ENCODE data around the gene OSMR. TPM values are rescaled to one million over a fixed set of nuclear protein-coding genes. Genes with fewer than 3 reads are reported as not detected.

Gene OSMR
- polyA plus RNA-seq, 1 of the 3 experiments (the other 2 are of a cell fraction) = 56.0 TPM

DNA sequence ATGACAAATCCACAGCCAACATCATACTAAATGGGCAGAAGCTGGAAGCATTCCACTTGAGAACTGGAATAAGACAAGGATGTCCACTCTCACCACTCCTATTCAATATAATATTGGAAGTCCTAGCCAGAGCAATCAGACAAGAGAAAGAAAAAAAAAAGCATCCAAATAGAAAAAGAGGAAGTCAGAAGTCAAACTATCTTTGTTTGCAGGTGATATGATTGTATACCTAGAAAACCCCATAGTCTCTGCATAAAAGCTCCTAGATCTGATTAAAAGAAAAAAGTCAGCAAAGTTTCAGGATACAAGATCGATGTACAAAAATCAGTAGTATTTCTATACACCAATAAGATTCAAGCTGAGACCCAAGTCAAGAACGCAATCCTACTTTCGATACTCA, 66.1 kb downstream of the OSMR start:
- no peaks in the 10 kb centered on the region for H3F3A ChIP-seq (replicated peaks; ENCODE audit: insufficient read depth)
- H3K9ac ChIP-seq = no peak overlapping the region
- 82% methylated on average over 3 of the region's 3 CpGs for WGBS (ENCODE audit: low lambda C conversion rate)
- no peak overlapping the region for H2AFZ ChIP-seq (ENCODE audit: low read depth)
- no peak overlapping the region for H3K27ac ChIP-seq (ENCODE audit: low read depth in 2 of 2, low read length in 1 of 2)
- no peak overlapping the region for H3K4me2 ChIP-seq
- no peaks in the 10 kb centered on the region for H3K9me3 ChIP-seq
- peaks cover 16 to 21% of the 10 kb centered on the region in 2 experiments for H3K36me3 ChIP-seq (replicated peaks in 1 of 2; ENCODE audit: control insufficient read depth in 1 of 2, insufficient read depth in 2 of 2, low read length in 1 of 2)
- H3K9me2 ChIP-seq = no peaks in the 10 kb centered on the region
- TF ChIP-seq NFIC (IDR thresholded peaks at IDR 0.05; ENCODE audit: borderline replicate concordance) (no peak), SIN3A (IDR thresholded peaks at IDR 0.05; ENCODE audit: borderline replicate concordance, low read depth, low read length) (no peak), GABPA (IDR thresholded peaks at IDR 0.05; ENCODE audit: low read depth) (no peak), EP300 (IDR thresholded peaks at IDR 0.05; ENCODE audit: borderline replicate concordance in 1 of 2, low read depth in 1 of 2, low read length in 1 of 2) (no peak), CHD2 (IDR thresholded peaks at IDR 0.05; ENCODE audit: low read length, partially characterized antibody) (no peak), MXI1 (IDR thresholded peaks at IDR 0.05; ENCODE audit: low read depth, low read length) (no peak), POLR2AphosphoS5 (IDR thresholded peaks at IDR 0.05; ENCODE audit: low read depth, low read length) (no peak), FOSL2 (IDR thresholded peaks at IDR 0.05; ENCODE audit: borderline replicate concordance, low read depth) (no peak), RXRA (IDR thresholded peaks at IDR 0.05; ENCODE audit: borderline replicate concordance, low read depth) (no peak), FOXJ3 (CRISPR knock-in tag; IDR thresholded peaks at IDR 0.05) (no peak)
- TF ChIP-seq, protein P1, sequence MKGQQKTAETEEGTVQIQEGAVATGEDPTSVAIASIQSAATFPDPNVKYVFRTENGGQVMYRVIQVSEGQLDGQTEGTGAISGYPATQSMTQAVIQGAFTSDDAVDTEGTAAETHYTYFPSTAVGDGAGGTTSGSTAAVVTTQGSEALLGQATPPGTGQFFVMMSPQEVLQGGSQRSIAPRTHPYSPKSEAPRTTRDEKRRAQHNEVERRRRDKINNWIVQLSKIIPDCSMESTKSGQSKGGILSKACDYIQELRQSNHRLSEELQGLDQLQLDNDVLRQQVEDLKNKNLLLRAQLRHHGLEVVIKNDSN (IDR thresholded peaks at IDR 0.05; ENCODE audit: borderline replicate concordance, low read depth) = no peak
- TF ChIP-seq, protein P2, sequence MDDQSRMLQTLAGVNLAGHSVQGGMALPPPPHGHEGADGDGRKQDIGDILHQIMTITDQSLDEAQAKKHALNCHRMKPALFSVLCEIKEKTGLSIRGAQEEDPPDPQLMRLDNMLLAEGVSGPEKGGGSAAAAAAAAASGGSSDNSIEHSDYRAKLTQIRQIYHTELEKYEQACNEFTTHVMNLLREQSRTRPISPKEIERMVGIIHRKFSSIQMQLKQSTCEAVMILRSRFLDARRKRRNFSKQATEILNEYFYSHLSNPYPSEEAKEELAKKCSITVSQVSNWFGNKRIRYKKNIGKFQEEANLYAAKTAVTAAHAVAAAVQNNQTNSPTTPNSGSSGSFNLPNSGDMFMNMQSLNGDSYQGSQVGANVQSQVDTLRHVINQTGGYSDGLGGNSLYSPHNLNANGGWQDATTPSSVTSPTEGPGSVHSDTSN (IDR thresholded peaks at IDR 0.05) = no peak
- TF ChIP-seq, protein P3, sequence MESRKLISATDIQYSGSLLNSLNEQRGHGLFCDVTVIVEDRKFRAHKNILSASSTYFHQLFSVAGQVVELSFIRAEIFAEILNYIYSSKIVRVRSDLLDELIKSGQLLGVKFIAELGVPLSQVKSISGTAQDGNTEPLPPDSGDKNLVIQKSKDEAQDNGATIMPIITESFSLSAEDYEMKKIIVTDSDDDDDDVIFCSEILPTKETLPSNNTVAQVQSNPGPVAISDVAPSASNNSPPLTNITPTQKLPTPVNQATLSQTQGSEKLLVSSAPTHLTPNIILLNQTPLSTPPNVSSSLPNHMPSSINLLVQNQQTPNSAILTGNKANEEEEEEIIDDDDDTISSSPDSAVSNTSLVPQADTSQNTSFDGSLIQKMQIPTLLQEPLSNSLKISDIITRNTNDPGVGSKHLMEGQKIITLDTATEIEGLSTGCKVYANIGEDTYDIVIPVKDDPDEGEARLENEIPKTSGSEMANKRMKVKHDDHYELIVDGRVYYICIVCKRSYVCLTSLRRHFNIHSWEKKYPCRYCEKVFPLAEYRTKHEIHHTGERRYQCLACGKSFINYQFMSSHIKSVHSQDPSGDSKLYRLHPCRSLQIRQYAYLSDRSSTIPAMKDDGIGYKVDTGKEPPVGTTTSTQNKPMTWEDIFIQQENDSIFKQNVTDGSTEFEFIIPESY (IDR thresholded peaks at IDR 0.05; ENCODE audit: borderline replicate concordance, low read depth) = no peak
- TF ChIP-seq, protein P4, sequence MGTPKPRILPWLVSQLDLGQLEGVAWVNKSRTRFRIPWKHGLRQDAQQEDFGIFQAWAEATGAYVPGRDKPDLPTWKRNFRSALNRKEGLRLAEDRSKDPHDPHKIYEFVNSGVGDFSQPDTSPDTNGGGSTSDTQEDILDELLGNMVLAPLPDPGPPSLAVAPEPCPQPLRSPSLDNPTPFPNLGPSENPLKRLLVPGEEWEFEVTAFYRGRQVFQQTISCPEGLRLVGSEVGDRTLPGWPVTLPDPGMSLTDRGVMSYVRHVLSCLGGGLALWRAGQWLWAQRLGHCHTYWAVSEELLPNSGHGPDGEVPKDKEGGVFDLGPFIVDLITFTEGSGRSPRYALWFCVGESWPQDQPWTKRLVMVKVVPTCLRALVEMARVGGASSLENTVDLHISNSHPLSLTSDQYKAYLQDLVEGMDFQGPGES (IDR thresholded peaks at IDR 0.05; ENCODE audit: low read depth, low read length) = no peak
- TF ChIP-seq, protein P5, sequence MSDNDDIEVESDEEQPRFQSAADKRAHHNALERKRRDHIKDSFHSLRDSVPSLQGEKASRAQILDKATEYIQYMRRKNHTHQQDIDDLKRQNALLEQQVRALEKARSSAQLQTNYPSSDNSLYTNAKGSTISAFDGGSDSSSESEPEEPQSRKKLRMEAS (IDR thresholded peaks at IDR 0.05; ENCODE audit: low read depth) = no peak
- H3K27me3 ChIP-seq (ENCODE audit: insufficient read depth) = no peaks in the 10 kb centered on the region
- no peak overlapping the region for H3K4me3 ChIP-seq (ENCODE audit: low read depth in 2 of 2, low read length in 1 of 2)
- CTCF ChIA-PET = interaction anchor here (0.8 to 1.7 kb wide), 4 partner anchors 9 to 12 kb away, joined by 3 to 5 read pairs (median 5); no protein-coding TSS in a partner anchor
- no peaks in the 10 kb centered on the region for H4K20me1 ChIP-seq (ENCODE audit: insufficient read depth)
- H3K4me1 ChIP-seq (ENCODE audit: control insufficient read depth in 1 of 2, insufficient read depth in 2 of 2, low read depth in 1 of 2, low read length in 1 of 2) = no peaks in the 10 kb centered on the region
- POLR2A ChIA-PET = no interaction called here
- H3K79me2 ChIP-seq (ENCODE audit: insufficient read depth) = no peaks in the 10 kb centered on the region
- DNase-seq = no peak

All from SK-N-SH (cell line).